Mesodermal cell (in vitro differentiated cells): ENCODE data around the gene ABHD15.

ENCODE experiments used
- H3K27ac ChIP-seq: 2 replicates; pipeline ENCODE4 v1.7.0; 2013; ENCODE audit warnings: mild to moderate bottlenecking, low read depth, low read length, moderate library complexity; ENCODE audit not compliant: severe bottlenecking
- H3K36me3 ChIP-seq: 2 replicates; pipeline ENCODE4 v1.7.1; 2013; ENCODE audit warnings: mild to moderate bottlenecking, low read length, moderate library complexity; ENCODE audit not compliant: control insufficient read depth, insufficient read depth
- H3K4me1 ChIP-seq: one replicate; pipeline ENCODE4 v1.7.1; 2013; ENCODE audit warnings: mild to moderate bottlenecking, low read length; ENCODE audit not compliant: insufficient read depth, control insufficient read depth, poor library complexity, severe bottlenecking
- H3K4me3 ChIP-seq: 2 replicates; pipeline ENCODE4 v1.7.0; 2013; ENCODE audit warnings: low read length, control low read depth, mild to moderate bottlenecking; ENCODE audit not compliant: insufficient read depth, poor library complexity, severe bottlenecking; ENCODE audit errors: extremely low read depth
- H3K9me3 ChIP-seq: 2 replicates; pipeline ENCODE4 v1.7.1; 2013; ENCODE audit warnings: mild to moderate bottlenecking, low read length, moderate library complexity; ENCODE audit not compliant: control insufficient read depth
- WGBS, 2 experiments: methylation state at CpG; one replicate each; pipeline ENCODE4 v1.1.5; 2013; ENCODE audit warnings: missing lambda C conversion rate in 2 of 2; ENCODE audit not compliant: insufficient coverage in 2 of 2; 5-methylcytosine and 5-hydroxymethylcytosine counted together

The ABHD15 gene

DNA sequence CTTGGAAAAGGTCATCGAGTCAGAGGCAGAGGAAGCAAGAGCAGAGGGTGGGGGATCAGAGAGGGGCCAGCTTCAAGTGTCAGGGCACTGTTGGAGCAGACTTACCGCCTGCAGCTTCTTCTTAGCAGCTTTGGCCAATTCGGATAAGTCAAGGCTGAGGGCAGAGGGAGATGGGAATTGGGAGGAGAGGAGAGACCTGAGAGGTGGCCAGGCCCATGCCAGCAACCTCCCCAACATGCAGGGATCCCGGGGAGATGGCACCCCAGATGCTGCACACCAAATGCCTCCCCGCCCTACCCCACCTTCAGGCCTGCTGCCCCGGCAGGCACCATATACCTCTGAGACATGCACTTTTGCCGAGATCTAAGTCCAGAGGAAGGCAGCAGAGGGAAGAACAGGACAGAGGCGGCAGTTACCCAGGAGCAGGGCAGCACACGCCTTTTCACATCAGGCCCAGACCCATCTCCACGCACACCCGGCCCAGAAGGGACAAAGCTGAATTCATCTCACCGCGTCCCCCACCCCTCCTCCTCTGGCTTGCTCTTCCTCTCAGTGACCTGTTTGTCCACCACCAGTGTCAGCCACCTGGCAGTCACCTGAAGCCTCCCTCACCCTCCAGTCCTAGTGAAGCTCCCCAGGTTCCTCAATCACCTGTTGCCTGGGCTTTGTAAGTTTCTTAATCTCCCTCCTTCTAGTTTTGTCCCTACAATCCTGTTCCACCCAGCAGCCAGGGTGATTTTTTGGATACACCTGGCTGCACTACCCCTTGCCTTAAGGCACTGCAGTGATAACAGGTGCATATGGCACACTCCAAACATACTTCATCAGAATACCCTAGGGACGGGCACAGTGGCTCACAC, 12.0 kb upstream of the ABHD15 start:
- no peak overlapping the region for H3K27ac ChIP-seq
- no peaks in the 10 kb centered on the region for H3K9me3 ChIP-seq
- H3K36me3 ChIP-seq: peaks cover 92% of the 10 kb centered on the region
- 93 to 96% methylated on average over 11 to 13 of the region's 14 CpGs for WGBS, 2 experiments
- no peak overlapping the region for H3K4me3 ChIP-seq
- H3K4me1 ChIP-seq: no peaks in the 10 kb centered on the region

DNA sequence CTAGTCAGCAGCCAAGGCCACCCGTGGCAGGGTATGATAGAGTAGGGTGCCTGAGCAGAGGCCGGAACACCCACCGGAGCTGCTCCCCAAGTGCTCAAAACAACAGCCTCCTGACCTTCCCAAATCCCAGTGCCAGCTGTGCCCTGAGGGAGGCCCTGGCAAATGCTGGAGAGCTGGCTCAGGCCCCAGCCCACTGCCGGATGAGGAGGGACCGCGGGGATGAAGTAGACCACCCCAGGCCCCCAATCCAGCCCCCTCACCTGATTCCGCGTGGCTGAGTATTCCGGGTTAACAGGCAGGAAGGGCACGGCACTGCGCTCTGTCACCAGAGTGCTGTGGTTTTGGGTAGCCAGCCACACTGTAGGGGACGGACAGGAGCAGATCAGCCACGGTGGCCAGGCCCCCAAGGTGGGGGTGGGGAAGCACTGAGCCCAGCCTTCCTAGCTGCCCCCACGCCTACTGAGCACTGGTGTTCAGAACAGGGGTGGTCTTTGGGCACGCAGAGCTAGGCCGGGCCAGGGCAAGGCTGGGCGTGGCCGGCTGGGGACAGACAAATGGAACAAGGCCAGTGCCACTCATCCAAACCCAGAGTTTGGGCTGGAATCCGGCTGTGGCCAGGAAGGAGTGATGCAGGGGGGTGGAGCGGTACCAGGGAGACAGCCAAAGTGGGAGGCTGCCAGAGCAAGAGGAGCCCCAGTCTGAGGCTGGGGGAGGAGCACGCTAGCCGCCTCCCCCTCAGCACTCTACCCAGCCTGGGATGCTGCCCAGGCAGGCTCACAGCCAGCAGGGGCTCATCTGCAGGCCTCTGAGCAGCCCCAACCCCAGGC, 10.8 kb upstream of the ABHD15 start:
- Histone ChIP-seq H3K9me3 (no peaks in the 10 kb centered on the region), H3K27ac (no peak overlapping the region), H3K4me1 (no peaks in the 10 kb centered on the region), H3K4me3 (no peak overlapping the region), H3K36me3 (peaks cover 91% of the 10 kb centered on the region)
- 91 to 92% methylated on average over 19 to 20 of the region's 22 CpGs for WGBS, 2 experiments

GRCh38 chr17:29577001-29577370, 10.1 kb upstream of the ABHD15 start:
- H3K27ac ChIP-seq: no peak overlapping the region
- no peak overlapping the region for H3K4me3 ChIP-seq
- no peaks in the 10 kb centered on the region for H3K9me3 ChIP-seq
- H3K4me1 ChIP-seq: no peaks in the 10 kb centered on the region
- WGBS, 2 experiments: 92 to 98% methylated on average over 6 to 8 of the region's 9 CpGs
- peaks cover 87% of the 10 kb centered on the region for H3K36me3 ChIP-seq

DNA sequence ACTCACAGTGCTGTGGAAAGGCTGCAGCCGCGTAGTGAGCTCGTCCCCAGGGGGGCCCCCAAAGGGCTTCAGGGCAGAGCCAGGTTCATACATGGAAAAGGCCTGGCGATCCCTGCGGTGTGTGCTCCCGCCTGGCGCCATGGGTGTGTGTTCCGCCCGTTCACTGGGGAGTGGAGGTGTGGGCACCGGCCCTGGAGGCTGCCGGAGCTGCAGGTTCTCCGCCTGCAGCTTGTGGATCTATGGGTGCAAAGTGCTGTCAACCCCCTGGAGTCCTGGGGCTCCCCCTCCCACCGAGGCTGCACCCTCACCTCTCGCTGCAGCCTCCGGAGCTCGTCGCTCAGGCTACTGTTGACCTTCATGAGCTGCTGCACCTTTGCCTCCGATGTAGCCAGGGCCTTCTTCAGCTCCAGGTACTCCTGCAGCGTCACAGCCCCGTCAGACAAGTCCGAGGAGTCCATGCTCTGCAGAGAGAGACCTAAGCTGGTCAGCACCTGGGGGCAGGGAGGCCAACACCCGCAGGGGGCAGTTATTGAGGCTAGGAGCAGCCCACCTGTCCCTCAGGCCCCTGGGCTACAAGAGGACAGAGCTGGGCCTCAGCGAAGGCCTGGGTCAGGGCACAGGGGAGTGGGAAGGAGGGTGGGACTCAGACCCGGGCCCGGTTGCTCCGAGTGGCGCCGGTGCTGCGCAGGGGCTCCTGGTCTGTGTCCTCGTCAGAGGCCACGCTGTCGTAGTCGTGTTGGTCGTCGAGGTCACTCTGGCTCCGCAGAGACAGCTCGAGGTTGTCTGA, 9.6 kb upstream of the ABHD15 start:
- Histone ChIP-seq H3K4me1 (no peaks in the 10 kb centered on the region), H3K36me3 (peaks cover 86% of the 10 kb centered on the region), H3K9me3 (no peaks in the 10 kb centered on the region), H3K4me3 (no peak overlapping the region), H3K27ac (no peak overlapping the region)
- 95 to 96% methylated on average over 27 to 36 of the region's 37 CpGs for WGBS, 2 experiments

DNA sequence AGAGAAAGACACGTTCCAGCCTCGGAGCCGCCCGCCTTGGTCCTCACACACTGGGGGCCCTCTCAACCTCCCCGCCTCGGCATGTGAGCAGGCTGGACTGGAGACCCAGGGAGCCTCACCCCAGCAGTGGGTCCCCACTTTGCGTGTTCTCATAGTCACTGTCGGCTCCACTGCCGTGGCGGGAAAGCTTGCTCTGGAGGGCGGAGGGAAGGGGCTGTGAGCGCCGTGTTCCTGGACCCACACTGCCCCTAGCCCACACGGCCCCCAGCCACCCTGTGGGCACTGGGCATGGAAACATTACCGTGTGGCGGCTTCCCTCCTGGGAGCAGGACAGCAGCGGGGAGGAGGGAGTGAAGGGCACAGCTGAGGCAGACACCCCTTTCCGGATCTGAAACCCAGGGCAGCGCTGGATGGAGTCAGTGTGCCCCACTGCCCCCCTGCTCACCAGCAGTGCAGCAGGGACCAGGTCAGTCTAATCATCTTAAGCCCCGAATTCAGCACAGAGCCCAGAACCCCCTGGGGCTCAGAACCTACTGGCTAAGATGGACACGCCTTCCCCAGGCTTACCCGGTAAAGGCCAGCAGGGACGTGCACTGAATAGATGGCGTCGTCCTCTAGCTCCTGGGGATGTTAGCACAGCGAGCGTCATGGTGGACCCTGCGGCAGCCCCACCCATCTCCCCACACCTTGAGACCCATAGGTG, 8.8 kb upstream of the ABHD15 start:
- no peak overlapping the region for H3K27ac ChIP-seq
- no peaks in the 10 kb centered on the region for H3K4me1 ChIP-seq
- WGBS, 2 experiments: 91 to 93% methylated on average over 18 to 23 of the region's 28 CpGs
- peaks cover 80% of the 10 kb centered on the region for H3K36me3 ChIP-seq
- no peaks in the 10 kb centered on the region for H3K9me3 ChIP-seq
- H3K4me3 ChIP-seq: no peak overlapping the region

GRCh38 chr17:29574732-29575510, 8.1 kb upstream of the ABHD15 start:
- H3K4me3 ChIP-seq: no peak overlapping the region
- WGBS, 2 experiments: 96 to 97% methylated on average over 14 to 17 of the region's 17 CpGs
- no peaks in the 10 kb centered on the region for H3K9me3 ChIP-seq
- no peak overlapping the region for H3K27ac ChIP-seq
- no peaks in the 10 kb centered on the region for H3K4me1 ChIP-seq
- peaks cover 75% of the 10 kb centered on the region for H3K36me3 ChIP-seq

DNA sequence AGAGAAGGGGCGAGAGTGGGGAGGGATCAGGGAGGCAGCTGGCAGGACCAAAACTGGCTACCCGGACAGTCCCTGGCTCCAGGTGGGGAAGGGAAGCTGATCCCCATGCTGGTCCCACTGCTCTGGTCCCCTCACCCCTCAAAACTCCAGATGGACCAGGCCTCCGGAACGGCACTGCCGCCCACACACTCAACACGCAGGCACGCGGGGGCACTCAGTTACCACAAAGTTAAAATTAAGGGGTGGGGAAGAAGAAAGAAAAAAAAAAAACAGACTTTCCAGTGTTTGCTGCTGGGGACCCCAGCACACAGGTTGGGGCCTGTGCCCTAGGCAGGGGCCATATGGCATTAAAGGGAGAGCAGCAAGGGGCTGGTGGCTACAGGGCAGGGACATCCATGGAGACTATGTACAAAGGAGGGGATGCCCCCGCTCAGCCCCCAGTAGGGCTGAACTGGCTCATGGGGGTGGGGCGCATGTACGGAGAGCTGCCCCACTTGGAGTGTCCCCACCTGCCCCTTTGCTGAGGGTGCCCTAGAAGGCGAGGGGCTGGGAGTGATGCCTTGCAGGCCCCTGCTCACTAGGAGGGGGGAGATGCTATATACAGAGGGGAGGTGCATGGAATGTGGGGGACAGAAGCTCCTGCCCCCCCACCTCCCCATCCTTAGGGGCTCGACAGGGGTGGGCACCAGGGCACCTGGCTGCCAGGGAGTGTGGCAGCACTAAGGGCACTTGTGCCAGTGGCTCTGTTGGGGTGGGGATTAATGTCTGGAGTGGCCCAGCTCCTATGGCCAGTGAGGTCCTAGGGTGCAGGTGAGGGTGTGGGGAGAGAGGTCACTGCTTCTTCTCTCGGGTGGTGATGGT, 7.3 kb upstream of the ABHD15 start:
- H3K36me3 ChIP-seq: peaks cover 67% of the 10 kb centered on the region
- H3K4me1 ChIP-seq: peaks cover 5% of the 10 kb centered on the region
- H3K27ac ChIP-seq: no peak overlapping the region
- no peaks in the 10 kb centered on the region for H3K9me3 ChIP-seq
- 100% methylated on average over 2 to 12 of the region's 14 CpGs for WGBS, 2 experiments
- no peak overlapping the region for H3K4me3 ChIP-seq

DNA sequence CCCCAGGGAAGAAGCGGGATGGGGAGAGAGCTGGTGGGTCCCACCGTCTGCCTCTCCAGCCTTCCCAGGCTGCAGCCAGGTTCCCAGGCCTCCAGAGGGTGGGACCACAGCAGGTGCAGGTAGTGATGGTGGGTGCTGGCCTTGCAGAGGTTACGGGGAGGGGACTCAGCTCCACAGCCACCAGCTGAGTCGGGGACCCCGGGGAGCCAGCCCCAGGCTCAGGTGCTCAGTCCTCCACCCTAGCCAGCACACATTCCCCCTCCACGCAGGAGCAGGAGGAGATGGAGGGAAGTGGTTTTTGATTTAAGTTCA, 6.7 kb upstream of the ABHD15 start:
- 94% methylated on average over 2 of the region's 6 CpGs; no CpG with 5 or more reads in 1 of the 2 experiments for WGBS, 2 experiments
- Histone ChIP-seq H3K36me3 (peaks cover 62% of the 10 kb centered on the region), H3K9me3 (no peaks in the 10 kb centered on the region), H3K4me3 (no peak overlapping the region), H3K4me1 (peaks cover 6% of the 10 kb centered on the region), H3K27ac (no peak overlapping the region)
